Esophagus squamous epithelium (tissue), 4 donors: ENCODE data around the gene SPARC.

Experiments
- POLR2A ChIP-seq, 4 donors: fragments of 450-650 bp; IDR thresholded peaks; one replicate each; pipeline ENCODE4 v1.6.1; 2017; ENCODE audit warnings: antibody characterized with exemption in 4 of 4, mild to moderate bottlenecking in 4 of 4, moderate library complexity in 3 of 4
- TF ChIP-seq, protein P1 (sequence below), 6 experiments: fragments of 450-650 bp in 4 of 6; fragments of 200-600 bp in 2 of 6; sonication (generic) in 2 of 6; IDR thresholded peaks; one replicate each; pipeline ENCODE4 v1.5.1; 2016 to 2019; ENCODE audit warnings: antibody characterized with exemption in 6 of 6, mild to moderate bottlenecking in 4 of 6, moderate library complexity in 4 of 6

DNA sequence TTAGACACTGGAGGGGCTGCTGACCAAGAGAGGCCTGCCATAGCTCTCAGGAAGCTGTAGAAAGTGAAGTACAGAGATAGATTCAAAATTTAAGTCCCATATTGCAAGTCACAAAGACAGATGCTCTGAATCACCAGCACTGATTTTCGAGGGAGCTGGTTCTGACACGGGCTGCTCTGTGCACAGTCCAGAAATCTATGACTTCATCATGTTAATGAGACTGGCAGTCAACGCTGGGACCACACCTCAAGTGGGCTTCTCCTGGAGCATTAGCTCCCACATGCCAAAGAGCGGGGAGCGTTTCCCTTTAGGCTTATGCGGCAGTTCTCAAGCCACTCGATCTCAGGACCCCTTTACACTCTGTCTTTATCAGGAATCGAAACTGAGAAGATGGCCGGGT, 61.4 kb downstream of the SPARC start:
- TF ChIP-seq, protein P1, sequence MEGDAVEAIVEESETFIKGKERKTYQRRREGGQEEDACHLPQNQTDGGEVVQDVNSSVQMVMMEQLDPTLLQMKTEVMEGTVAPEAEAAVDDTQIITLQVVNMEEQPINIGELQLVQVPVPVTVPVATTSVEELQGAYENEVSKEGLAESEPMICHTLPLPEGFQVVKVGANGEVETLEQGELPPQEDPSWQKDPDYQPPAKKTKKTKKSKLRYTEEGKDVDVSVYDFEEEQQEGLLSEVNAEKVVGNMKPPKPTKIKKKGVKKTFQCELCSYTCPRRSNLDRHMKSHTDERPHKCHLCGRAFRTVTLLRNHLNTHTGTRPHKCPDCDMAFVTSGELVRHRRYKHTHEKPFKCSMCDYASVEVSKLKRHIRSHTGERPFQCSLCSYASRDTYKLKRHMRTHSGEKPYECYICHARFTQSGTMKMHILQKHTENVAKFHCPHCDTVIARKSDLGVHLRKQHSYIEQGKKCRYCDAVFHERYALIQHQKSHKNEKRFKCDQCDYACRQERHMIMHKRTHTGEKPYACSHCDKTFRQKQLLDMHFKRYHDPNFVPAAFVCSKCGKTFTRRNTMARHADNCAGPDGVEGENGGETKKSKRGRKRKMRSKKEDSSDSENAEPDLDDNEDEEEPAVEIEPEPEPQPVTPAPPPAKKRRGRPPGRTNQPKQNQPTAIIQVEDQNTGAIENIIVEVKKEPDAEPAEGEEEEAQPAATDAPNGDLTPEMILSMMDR (IDR thresholded peaks at IDR 0.05): no peak
- no peak for TF ChIP-seq POLR2A (IDR thresholded peaks at IDR 0.05)
